ENCODE results near the gene GLYATL1. TPM values are rescaled to one million over a fixed set of nuclear protein-coding genes. Genes with fewer than 3 reads are reported as not detected.

GLYATL1 gene
- 1.4 TPM for total RNA-seq

GRCh38 chr11:58939277-58939676 lies at the start of gene GLYATL1:
Gene GLYATL1, plus strand, starts transcription at chr11:58939488. Its CDS starts 7,600 bp downstream, at chr11:58947088.
- no peak for DNase-seq

GRCh38 chr11:58893899-58894298 lies 45.4 kb upstream of the GLYATL1 start:
- DNase-seq, result no peak

DNA sequence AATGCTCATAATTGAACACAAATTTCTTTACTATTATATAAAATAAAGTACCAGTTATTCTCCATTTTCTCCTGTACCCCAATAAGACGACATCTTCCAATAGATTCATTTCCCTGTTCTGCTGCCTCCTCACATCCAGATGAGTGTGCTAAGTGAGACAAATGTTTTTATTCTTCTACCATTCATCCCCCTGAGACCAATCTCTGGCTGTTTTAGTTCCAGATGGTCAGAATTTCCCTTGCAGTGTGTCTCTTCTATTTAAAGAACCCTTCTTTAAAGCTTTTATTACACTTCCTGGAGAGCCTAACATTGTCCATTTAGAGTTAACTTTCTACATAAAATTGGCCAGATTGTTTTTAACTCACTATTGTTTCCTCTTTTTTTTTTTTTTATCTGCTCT lies 41.2 kb upstream of the GLYATL1 start:
- peak; percentile 24 for DNase-seq

- DNase-seq, result peak; percentile 87
These were observed 38.5 kb upstream of the GLYATL1 start for GRCh38 chr11:58900479-58901420.

- no peak for DNase-seq
These were observed 36.4 kb upstream of the GLYATL1 start for GRCh38 chr11:58902881-58903280.

DNA sequence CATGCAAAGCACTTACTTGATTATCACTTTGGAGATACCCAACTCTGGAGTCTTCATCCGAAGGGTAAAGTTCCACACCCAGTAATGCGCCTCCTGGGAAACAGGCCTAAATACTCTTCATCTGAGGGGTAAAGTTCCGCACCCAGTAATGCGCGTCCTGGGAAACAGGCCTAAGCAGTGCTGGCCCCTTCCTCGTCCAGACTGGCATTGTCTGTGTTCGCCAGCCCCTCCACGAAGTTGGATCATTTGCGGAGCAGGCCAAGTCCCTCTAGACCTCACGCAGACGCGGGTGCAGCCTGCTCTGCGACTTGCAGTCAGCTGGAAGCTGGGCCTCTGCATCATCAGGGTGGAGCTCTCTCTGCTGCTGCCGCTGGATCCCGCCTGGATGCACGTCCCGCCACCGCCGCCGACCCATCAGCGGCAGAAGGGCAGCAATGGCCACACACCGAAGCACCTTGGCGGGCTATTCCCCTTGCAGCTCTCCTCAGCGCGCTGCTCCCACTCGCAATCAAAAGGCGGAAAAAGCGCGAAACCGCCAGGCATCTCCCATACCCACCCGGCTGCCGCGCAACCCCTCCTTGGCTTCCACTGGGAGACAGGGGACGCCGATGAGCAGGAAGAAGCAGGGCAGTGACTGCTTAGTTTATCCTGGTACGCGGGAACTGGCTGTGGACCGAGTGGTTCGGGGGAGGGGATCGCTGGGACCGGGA lies 34.1 kb upstream of the GLYATL1 start:
- DNase-seq, result peak; percentile 61

- DNase-seq, result peak; percentile 93
These were observed 33.4 kb upstream of the GLYATL1 start for GRCh38 chr11:58905721-58906547.

DNA sequence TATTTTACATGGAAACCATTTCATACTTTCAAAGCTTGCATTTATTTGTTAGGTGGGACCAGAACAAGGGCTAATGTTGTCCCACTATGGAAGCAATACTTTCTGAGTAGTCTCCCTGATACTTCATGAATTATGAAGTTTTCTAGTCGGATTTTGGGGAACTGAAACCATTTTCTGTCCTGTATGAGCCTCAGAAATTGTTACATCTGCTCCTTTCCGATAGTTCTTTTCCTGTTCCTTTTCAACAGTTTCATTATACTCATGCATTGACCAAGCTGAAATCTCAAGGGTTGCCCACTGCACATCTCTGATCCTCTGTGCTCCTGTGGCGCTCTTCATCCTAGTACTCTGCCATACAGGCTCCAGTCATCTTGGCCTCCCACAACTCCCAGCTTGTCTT lies 31.5 kb upstream of the GLYATL1 start:
- no peak for DNase-seq

DNA sequence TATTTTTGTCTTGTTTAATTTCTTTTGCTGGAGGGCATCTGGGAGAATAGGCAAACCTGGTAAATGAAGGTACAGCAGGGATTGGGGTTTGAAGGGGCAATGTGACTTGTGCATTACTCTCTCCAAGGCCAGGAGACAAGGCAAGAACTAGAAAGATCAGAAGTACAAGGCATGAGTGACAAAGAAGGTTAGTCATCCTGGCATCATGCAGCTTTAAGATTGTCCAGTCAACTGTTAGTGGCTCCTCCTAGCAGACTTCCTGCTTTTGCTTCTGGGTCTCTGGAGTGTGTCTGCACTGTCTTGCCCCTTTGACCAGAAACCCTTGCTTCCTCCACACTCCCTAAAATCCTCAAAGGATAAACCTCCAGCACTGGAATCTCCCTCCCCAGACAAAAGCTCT lies 27.2 kb upstream of the GLYATL1 start:
- no peak for DNase-seq

DNA sequence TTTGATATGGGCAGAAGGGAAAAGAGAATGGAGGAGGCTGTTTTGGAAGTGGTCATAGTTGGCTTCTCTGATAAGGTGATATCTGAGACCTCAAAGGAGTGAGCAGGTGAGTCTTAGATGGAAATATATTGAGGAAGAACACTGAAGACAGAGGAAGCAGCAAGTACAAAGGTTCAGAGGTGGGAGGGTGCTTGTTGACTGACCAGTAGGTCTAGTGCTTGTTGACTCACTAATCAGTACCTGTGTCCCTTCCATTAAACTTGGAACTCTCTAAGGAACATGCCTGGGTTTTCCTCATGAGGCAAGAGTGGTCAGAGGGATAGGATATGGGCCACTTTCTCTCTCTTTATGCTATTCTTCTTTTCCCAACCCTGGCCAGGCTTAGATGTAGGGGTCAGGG lies 25.6 kb upstream of the GLYATL1 start:
- no peak for DNase-seq

DNA sequence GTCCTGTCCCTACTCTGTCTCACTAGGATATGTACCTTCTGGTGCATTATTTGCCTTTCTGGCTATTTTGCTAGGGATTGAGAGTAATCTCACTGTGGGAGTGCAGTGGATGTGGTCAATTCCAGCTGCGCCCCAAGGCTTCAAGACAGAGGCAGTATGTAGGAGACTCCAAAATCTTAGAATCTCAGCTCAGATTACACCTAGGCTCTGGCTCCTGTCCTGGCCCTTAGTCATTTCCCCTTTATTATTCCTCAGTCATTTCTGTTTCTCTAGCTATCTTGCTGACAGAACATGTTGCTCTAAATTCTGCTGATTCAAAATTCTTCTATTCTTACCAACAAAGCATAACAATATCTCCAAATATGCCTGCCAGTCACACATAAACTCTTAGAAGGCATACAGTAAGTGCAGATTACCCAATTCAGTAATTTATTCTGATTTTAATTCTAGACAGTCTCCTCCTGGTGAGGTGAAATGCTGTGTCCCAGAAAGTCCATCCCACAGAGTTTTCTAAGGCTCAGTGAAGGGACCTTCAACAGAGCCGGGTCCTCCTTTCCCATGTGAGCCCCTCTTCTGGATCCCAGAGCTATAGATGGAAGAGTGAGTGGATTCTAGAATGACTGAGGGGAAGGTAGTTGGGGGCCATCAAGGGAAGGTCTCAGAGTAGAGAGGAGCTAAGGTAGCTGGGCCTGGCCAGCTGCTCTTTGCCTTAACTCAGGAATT lies 24.3 kb upstream of the GLYATL1 start:
- no peak for DNase-seq

DNA sequence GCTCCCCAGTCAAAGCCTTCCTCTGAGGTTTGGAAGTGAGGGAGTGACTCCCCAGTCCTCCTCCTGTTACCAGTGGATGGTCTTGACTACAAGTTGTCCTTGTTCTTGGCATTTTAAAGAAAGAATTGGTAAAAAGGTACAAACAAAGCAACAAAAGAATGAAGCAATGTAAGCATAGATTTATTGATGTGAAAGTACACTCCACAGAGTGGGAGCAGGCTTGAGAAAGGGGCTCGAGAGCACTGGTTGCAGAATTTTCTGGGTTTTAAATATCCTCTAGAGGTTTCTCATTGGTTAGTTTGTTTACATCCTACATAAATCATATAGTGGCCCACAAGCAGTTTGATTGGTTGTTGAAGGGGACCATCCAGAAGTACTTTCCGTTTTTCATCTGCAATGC lies 22.7 kb upstream of the GLYATL1 start:
- DNase-seq, result no peak

DNA sequence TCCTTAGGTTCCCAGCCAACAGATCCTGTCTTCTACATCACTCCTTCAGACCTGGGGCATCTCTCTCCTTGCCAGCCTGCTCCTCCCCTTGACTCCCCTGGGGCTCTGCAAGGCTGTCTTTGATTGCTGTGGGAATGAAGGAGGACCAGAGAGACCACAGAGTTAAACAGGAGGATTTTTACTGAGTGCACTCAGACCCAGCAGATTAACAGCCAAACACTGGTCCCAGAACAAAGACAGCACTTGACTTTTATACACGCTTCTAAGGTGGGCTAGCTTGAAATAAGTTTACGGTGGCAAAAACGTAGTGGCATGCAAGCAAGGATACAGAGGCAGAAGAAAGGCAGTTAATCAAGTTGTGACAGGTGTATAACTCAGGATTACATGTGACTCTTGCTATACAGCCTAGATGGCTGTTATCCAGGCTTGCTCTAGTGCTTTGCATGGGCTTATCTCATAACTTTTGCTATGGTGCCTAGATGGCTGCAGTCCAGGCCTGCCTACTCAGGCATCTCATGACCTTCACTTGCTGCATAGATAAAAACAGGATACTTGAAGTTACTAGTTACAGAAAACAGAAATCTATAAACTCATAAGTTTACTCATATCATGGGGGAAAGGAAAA lies 22.0 kb upstream of the GLYATL1 start:
- no peak for DNase-seq

GRCh38 chr11:58919561-58919960 lies 19.7 kb upstream of the GLYATL1 start:
- DNase-seq, result no peak

DNA sequence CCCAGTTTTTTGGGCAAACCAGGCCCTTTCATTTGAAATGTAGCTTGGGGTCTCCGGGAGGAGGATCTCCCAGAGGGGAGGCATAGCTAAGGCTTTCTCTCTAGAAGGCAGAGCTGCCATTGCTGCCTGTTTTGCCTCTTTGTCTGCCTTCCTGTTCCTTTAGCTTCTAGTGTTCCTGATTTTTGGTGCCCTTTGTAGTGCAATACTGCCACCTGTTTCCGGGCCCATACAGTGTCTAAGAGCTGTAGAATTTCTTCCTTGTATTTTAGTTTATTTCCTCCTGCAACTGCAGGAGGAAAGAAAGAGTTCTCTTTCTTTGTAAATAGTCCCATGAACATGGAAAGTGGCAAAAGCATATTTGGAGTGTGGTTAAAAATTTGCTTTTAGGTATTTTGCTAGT lies 19.3 kb upstream of the GLYATL1 start:
- no peak for DNase-seq

GRCh38 chr11:58921778-58922390 lies 17.4 kb upstream of the GLYATL1 start:
- no peak for DNase-seq

DNA sequence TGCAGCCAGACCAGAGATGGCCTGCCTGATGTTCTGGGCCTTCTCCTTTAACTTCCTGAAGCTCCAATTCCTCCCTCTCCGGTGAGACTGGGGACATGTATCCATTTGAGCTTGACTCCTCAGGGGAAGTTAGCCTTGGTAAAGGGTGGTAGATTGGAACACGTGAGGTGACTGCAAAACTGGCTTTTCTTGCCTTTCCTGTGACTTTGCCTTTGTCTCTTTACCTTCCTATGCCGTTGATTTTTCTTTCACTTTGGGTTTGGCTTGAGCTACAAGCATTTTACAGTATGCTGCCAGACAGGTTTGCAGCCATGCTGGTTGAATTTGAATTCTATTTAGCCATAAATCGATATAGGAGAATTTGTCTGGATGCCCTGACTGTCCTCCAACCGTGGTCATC lies 16.8 kb upstream of the GLYATL1 start:
- DNase-seq, result no peak

DNA sequence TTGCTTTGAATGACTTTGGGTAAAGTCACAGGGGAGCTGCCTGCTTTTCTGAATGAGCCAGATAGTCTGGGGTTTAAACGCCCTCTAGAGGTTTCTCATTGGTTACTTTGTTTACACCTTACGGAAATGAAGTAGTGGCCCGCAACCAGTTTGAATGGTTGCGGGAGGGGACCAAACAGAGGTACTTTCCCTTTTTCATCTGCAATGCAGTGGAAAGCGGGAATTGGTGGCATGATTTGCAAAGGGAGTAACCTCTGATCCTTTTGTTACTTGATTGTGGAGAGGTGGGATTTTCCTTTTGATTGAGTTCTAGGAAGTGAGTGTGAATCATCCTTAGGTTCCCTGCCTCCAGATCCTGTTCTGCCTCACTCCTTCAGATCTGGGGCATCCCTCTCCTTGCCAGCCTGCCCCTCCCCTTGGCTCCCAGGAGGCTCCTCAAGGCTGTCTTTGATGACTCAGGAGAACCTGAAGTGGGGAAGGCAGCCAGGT lies 15.9 kb upstream of the GLYATL1 start:
- DNase-seq, result peak; percentile 21

- DNase-seq, result no peak
These were observed 15.1 kb upstream of the GLYATL1 start for GRCh38 chr11:58924230-58924629.

- no peak for DNase-seq
These were observed 13.0 kb upstream of the GLYATL1 start for GRCh38 chr11:58926251-58926650.

- DNase-seq, result no peak
These were observed 12.6 kb upstream of the GLYATL1 start for GRCh38 chr11:58926695-58927094.

Data from tongue (tissue), 2 donors.